ENCODE results near the gene RGS16.

- TF ChIP-seq POLR2A (IDR thresholded peaks at IDR 0.05; ENCODE audit: low read depth, low read length) (no peak), CTCF (IDR thresholded peaks at IDR 0.05; ENCODE audit: extremely low read depth in 1 of 2, insufficient read depth in 1 of 2, low read depth in 1 of 2, low read length in 2 of 2) (no peak), MAX (IDR thresholded peaks at IDR 0.05; ENCODE audit: insufficient read depth, insufficient read length) (no peak), EZH2 (IDR thresholded peaks at IDR 0.05; ENCODE audit: borderline replicate concordance, low read depth, low read length, severe bottlenecking) (no peak), POLR2AphosphoS5 (IDR thresholded peaks at IDR 0.05; ENCODE audit: insufficient read depth, low read depth, low read length) (no peak)
These were observed 24.9 kb upstream of the RGS16 start for GRCh38 chr1:182629080-182629479.
